OCI-LY1 (cell line): ENCODE results near the gene SPATS2L.

Experiments
- EZH2 ChIP-seq: fragments of 200-600 bp; sonication (generic), shearing (Covaris generic); IDR thresholded peaks from 2 replicates; pipeline ENCODE4 v1.8.0; 2017; ENCODE audit warnings: borderline replicate concordance, mixed run types, mild to moderate bottlenecking, antibody characterized with exemption, low read length, moderate library complexity, mixed read lengths
- TF ChIP-seq, protein P1 (sequence below): fragments of 200-600 bp; sonication (generic), shearing (Covaris generic); IDR thresholded peaks from 2 replicates; pipeline ENCODE4 v1.5.1; 2017; ENCODE audit warnings: mild to moderate bottlenecking, antibody characterized with exemption, low read length, moderate library complexity, mixed read lengths

DNA sequence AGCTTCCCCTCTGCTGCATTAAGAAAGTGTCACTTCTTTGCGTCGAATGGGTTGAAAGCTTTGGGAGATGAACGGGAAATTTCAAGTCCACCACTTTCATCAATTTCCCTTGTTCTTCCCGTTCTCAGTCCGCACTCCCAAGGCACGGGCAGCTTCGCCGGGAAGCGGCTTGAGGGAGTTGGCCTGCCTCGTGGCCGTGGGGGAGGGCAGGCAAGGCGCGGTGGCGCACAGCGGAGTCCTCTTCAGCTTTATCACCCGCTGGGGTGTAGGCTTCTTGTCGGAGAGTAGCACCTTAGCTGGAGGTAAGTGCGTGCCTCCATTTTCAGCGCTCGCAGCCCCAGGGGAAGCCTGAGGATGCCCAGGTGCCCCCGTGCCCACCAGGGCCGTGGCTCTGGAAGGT is 183.5 kb downstream of the SPATS2L start:
- TF ChIP-seq, protein P1, sequence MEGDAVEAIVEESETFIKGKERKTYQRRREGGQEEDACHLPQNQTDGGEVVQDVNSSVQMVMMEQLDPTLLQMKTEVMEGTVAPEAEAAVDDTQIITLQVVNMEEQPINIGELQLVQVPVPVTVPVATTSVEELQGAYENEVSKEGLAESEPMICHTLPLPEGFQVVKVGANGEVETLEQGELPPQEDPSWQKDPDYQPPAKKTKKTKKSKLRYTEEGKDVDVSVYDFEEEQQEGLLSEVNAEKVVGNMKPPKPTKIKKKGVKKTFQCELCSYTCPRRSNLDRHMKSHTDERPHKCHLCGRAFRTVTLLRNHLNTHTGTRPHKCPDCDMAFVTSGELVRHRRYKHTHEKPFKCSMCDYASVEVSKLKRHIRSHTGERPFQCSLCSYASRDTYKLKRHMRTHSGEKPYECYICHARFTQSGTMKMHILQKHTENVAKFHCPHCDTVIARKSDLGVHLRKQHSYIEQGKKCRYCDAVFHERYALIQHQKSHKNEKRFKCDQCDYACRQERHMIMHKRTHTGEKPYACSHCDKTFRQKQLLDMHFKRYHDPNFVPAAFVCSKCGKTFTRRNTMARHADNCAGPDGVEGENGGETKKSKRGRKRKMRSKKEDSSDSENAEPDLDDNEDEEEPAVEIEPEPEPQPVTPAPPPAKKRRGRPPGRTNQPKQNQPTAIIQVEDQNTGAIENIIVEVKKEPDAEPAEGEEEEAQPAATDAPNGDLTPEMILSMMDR, result no peak
- TF ChIP-seq EZH2, result no peak
